Measurements from ENCODE around the gene LAMA2.

LAMA2 gene

DNA sequence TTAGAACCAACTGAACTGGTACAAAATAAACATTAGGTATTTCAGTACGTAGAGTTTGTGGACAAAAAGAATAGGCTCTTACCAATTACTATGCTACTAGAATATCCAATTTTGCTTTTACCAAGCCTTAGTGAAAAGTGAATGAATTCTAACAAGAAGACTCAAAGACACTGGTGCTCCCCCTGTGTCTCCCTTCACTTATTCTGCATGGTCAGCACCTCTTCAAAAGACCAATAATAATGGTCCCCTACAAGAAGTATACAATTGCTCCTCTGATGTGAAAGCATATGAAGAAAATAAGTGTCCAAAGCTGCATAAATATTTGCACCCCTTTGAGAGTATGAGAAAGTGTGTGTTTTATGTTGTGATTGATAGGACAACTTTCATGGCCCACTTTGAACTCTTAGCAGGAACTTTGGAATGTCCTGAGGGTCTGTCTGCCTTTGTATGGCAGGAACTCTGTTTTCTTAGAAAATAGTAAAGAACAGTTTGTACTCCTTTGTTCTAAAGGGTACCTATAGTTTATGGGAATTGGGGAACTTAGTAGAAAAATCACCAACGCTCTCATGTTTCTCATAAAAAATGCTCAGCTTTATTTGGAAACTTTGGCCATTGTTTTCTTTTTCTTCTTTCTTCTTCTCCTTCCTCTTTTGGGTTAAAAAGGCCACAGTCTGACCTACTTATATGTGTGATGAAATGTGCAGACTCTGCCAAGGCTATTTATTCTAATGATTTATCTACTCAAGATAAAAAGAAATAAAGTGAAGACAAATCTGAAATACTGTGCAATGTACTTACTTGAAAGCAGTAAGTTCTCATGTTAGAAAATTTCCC lies 352.4 kb downstream of the LAMA2 start:
- no peak for DNase-seq

GRCh38 chr6:129236001-129236517 lies 353.1 kb downstream of the LAMA2 start:
- DNase-seq: no peak

- no peak for DNase-seq
Observed at GRCh38 chr6:129238991-129239390, 356.1 kb downstream of the LAMA2 start.

DNA sequence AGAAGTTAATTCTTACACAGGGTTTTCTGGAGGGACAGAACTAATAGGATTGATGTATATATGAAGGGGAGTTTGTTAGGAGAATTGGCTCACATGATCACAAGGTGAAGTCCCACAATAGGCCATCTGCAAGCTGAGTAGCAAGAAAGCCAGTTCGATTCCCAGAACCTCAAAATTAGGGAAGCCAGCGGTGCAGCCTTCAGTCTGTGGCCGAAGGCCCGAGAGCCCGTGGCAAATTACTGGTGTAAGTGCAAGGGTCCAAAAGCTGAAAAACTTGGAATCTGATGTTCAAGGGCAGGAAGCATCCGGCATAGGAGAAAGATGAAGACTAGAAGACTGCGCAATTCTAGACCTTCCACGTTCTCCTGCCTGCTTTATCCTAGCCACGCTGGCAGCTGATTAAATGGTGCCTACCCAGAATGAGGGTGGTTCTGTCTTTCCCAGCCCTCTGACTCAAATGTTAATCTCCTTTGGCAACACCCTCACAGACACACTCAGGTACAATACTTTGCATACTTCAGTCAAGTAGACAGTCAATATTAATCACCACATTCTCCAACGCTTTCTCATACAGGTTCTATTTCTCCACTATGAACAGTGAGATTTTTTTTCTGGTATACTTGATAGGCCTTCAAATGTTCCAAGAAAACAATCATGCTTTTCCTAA lies 357.0 kb downstream of the LAMA2 start:
- DNase-seq: no peak

- no peak for DNase-seq
Observed at GRCh38 chr6:129240492-129240853, 357.5 kb downstream of the LAMA2 start.

DNA sequence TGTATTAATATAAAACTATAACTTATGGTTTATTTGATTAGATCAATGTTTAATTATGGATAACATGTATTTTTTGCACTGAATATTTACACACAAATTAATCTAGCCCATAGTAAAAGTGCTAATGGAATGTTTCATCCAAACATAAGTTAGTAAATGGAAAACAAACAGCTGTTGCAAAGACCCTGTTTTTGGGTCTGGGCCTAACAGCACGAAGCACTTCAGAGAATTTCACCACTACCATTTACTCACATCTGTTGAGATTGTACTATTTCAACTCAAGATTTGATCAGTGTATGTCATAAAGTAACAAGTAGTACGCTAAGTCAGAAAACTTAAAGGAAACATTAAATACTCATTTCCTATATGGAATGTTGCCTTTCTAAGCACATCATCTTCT lies 359.6 kb downstream of the LAMA2 start:
- DNase-seq: no peak

- DNase-seq: no peak
Observed at GRCh38 chr6:129243377-129243776, 360.4 kb downstream of the LAMA2 start.

DNA sequence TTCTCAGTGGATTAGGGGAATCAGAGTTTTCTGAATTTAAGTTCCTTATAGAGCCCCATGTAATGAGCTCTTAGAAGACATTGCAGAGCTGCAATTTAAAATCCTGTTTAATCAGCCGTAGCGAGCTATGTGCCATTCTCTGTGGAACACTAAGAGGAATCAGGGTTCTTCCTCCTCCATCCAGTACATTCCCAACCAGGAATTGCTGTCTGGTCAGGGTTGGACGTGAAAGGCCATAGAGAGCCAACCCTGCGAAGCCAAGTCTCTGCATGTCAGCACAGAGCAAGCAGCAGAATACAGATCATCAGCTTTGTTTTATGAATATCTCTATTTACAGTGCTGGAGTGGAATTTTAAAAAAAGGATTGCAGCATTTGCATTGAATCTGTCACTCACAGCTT lies 366.0 kb downstream of the LAMA2 start:
- no peak for DNase-seq

- DNase-seq: peak; percentile 22 to 58
Observed at GRCh38 chr6:129251669-129252376, 368.9 kb downstream of the LAMA2 start.

GRCh38 chr6:129252377-129253071 lies 369.6 kb downstream of the LAMA2 start:
- DNase-seq: no peak

- no peak for DNase-seq
Observed at GRCh38 chr6:129253242-129253641, 370.3 kb downstream of the LAMA2 start.

GRCh38 chr6:129253727-129254126 lies 370.8 kb downstream of the LAMA2 start:
- peak in 1 of 2 experiments; percentile 8 for DNase-seq

DNA sequence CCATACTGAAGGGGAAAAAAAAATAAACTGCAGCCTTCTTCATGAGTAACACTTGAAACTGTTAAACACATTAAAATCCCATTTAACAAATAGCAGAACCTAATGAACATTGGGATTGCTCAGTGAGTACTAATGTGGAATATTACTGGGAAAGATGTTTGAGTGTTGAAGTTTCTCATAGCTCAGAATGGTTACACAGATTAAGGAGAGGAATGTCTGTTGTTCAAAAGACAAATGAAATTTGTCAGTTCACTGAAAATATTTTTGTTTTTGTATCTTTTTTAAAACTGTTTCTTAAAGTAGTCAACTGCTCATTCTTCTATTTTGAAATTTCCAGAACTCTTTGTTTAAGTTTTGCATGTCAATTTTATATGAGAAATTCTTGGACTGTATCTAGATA lies 374.3 kb downstream of the LAMA2 start:
- DNase-seq: no peak

- DNase-seq: no peak
Observed at GRCh38 chr6:129262661-129263060, 379.7 kb downstream of the LAMA2 start.

GRCh38 chr6:129263176-129263575 lies 380.2 kb downstream of the LAMA2 start:
- no peak for DNase-seq

GRCh38 chr6:129264480-129265045 lies 381.6 kb downstream of the LAMA2 start:
- no peak for DNase-seq

DNA sequence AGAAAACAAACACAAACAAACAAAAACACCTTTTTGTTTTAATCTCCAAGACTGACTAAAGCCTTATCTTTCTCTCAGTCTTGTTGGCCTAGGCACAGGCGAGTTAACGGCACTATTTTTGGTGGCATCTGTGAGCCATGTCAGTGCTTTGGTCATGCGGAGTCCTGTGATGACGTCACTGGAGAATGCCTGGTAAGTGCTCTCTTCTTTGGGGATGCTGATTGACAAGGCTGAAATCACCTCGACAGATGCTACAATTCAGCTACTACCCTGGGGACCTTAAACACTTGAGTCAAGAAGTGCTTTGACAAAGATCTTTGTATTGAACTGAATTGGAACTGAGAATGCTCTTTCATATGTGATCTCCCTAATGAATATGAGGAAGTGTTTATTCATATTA lies 384.1 kb downstream of the LAMA2 start:
- DNase-seq: no peak

DNA sequence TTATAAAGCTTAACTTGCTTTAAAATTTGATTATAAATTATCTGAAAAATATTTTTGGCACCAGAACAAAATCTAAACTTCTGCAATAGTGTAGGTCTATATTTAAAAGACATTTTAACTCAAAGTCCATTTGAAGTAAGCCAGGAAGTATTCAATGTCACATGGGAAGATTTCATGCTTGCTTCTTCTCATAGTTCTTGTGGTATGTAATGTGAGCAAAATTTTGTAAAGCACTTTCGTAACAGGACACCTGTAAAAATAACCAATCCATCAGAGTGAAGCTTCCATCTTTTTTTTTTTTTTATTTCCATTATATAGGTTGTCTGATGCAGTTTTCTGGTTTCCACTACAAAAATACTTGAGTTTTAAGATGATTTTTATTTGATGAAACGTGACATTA lies 386.1 kb downstream of the LAMA2 start:
- DNase-seq: no peak

- no peak for DNase-seq
Observed at GRCh38 chr6:129269891-129270290, 387.0 kb downstream of the LAMA2 start.

- no peak for DNase-seq
Observed at GRCh38 chr6:129270450-129270849, 387.5 kb downstream of the LAMA2 start.

GRCh38 chr6:129273161-129273560 lies 390.2 kb downstream of the LAMA2 start:
- DNase-seq: no peak

DNA sequence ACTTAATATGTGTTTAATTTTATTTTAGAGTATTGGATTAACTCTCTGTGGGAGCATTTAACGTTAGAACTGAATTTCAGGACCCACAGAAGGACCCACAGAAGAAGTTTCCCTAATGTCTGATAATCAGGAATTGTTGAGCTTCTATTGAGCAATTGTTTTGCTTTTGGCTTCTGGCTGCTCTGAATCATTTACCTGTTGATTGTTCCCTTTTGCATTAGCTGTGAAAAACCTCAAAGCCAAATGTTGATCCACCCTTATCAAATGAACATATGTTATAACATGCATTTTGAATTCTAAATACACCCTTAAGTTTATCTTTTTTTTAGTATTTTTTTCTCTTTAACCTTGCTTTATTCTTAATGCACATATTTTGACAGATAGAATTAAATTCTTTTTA lies 393.5 kb downstream of the LAMA2 start:
- DNase-seq: no peak

DNA sequence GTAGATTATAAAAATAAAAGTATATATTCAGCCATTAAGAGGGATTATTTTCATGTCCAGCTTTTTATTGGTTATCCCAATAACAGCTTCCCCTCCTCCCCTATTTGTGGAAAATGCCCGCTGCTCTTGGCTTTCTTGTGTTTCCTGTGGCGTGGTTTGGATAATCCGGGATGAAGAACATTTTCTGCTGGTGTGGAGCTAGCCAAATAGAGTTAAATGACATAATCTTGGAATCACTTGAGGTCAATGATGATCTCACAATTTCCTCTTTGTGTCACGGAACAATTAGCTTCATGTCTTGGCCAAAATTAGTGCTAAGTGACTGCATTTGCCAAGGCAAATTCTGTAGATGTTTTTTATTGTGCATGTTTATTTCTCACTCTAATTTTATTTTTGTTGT lies 394.0 kb downstream of the LAMA2 start:
- no peak for DNase-seq

All from stimulated activated CD4-positive, alpha-beta T cell treated with anti-CD3 and anti-CD28 coated beads, Interleukin-4, amount 100 ng/mL, for 4 hours (primary cell).